ENCODE results near the gene MRNIP. TPM values are rescaled to one million over a fixed set of nuclear protein-coding genes. Genes with fewer than 3 reads are reported as not detected.
"Not testable (repeated sequence)": the region's sequence is repeated elsewhere in the genome, so short reads cannot be mapped to it uniquely, and the experiment has no call there.

The MRNIP gene
- total RNA-seq, 1 donor from 2014 or later, result 13.1 TPM

DNA sequence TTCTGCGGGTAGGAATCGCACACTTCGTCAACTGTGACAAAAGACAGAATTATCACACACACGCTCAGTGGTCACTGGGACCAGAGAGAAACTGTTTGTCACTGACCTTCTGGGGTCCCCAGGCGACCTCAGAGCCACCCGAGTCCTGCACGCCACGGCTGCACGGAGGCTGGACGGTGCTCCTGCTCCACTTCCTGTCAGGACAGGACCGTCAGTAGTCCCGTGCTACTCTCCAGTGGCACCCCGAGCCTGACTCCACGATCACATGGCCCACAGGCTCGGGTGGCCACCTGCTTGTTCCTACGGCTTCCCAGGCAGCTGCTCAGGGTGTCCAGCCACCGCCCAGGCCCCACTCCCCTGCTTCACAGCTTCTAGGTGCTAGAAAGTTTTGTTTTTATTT, 17.9 kb downstream of the MRNIP start:
- Histone ChIP-seq H3K4me1 (peaks cover 35% of the 10 kb centered on the region), H3K27me3 (ENCODE audit: low read depth) (no peaks in the 10 kb centered on the region), H3K27ac (replicated peaks) (no peak overlapping the region), H3K4me3 (no peak overlapping the region), H3K36me3 (peaks cover 83% of the 10 kb centered on the region), H3K9me3 (replicated peaks) (peaks cover 14% of the 10 kb centered on the region)
- DNase-seq, result no peak
- intact Hi-C loops (cut with micrococcal nuclease), result no loop called here
- no peak for TF ChIP-seq CTCF (IDR thresholded peaks at IDR 0.05; ENCODE audit: borderline replicate concordance)

- H3K27me3 ChIP-seq (ENCODE audit: low read depth), result no peaks in the 10 kb centered on the region
- DNase-seq, result no peak
- intact Hi-C loops (cut with micrococcal nuclease), result no loop called here
- H3K27ac ChIP-seq (replicated peaks), result peak overlapping the region; percentile 70
- peaks cover 13% of the 10 kb centered on the region for H3K9me3 ChIP-seq (replicated peaks)
- H3K36me3 ChIP-seq, result peaks cover 83% of the 10 kb centered on the region
- peaks cover 35% of the 10 kb centered on the region for H3K4me1 ChIP-seq
- TF ChIP-seq CTCF (IDR thresholded peaks at IDR 0.05; ENCODE audit: borderline replicate concordance), result no peak
- no peak overlapping the region for H3K4me3 ChIP-seq
These were observed 18.3 kb downstream of the MRNIP start for GRCh38 chr5:179840321-179840720.

GRCh38 chr5:179839328-179840256, 19.0 kb downstream of the MRNIP start:
- Histone ChIP-seq H3K27ac (replicated peaks) (peak overlapping the region; percentile 70), H3K9me3 (replicated peaks) (peaks cover 5% of the 10 kb centered on the region), H3K4me3 (no peak overlapping the region), H3K4me1 (peaks cover 35% of the 10 kb centered on the region), H3K36me3 (peaks cover 77% of the 10 kb centered on the region), H3K27me3 (ENCODE audit: low read depth) (no peaks in the 10 kb centered on the region)
- no peak for TF ChIP-seq CTCF (IDR thresholded peaks at IDR 0.05; ENCODE audit: borderline replicate concordance)
- peak; percentile 44 for DNase-seq
- intact Hi-C loops (cut with micrococcal nuclease), result no loop called here

DNA sequence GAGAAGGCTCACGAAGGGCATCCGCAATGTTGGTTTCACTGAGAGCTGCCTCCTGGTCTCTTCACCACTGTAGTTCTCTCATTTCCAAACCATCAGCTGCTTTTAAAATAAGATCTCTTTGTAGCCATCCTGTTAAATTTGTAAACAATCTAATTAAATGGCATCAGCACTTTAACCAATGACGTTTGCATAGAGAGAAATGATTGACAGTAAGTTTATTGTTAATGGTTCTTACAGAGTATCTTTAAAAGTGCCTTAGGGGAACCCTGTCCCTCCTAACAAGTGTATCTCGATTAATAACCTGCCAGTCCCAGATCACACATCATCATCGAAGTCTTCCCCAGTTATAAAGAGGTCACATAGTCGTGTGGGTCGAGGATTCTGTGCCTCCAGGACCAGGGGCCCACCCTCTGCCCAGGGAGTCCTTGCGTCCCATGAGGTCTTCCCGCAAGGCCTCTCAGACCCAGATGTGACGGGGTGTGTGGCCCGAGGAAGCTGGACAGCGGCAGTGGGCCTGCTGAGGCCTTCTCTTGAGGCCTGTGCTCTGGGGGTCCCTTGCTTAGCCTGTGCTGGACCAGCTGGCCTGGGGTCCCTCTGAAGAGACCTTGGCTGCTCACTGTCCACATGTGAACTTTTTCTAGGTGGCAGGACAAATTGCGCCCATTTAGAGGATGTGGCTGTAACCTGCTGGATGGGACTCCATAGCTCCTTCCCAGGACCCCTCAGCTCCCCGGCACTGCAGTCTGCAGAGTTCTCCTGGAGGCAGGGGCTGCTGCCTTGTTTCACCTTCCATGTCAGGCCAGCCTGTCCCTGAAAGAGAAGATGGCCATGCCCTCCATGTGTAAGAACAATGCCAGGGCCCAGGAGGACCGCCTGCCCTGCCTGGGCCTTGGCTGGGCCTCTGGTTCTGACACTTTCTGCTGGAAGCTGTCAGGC, 21.3 kb downstream of the MRNIP start:
- TF ChIP-seq CTCF (IDR thresholded peaks at IDR 0.05; ENCODE audit: borderline replicate concordance), result no peak
- Histone ChIP-seq H3K27me3 (ENCODE audit: low read depth) (no peaks in the 10 kb centered on the region), H3K36me3 (peaks cover 83% of the 10 kb centered on the region), H3K9me3 (replicated peaks) (no peaks in the 10 kb centered on the region), H3K27ac (replicated peaks) (peak overlapping the region; percentile 33), H3K4me3 (no peak overlapping the region), H3K4me1 (peaks cover 51% of the 10 kb centered on the region)
- intact Hi-C loops (cut with micrococcal nuclease), result no loop called here
- no peak for DNase-seq

DNA sequence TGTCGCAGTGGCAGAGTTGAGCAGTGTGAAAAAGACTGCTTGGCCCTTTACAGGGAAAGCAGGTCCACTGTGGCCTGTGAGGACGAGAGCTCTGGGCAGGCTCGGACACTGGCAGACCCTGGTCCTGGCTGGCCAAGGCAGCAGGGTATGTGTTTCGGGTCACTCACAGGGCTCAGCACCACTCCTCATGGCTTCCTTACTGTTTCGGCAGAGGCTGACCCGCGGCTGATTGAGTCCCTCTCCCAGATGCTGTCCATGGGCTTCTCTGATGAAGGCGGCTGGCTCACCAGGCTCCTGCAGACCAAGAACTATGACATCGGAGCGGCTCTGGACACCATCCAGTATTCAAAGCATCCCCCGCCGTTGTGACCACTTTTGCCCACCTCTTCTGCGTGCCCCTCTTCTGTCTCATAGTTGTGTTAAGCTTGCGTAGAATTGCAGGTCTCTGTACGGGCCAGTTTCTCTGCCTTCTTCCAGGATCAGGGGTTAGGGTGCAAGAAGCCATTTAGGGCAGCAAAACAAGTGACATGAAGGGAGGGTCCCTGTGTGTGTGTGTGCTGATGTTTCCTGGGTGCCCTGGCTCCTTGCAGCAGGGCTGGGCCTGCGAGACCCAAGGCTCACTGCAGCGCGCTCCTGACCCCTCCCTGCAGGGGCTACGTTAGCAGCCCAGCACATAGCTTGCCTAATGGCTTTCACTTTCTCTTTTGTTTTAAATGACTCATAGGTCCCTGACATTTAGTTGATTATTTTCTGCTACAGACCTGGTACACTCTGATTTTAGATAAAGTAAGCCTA, 22.2 kb downstream of the MRNIP start:
- Histone ChIP-seq H3K4me1 (peaks cover 60% of the 10 kb centered on the region), H3K9me3 (replicated peaks) (no peaks in the 10 kb centered on the region), H3K4me3 (no peak overlapping the region), H3K27ac (replicated peaks) (peak overlapping the region; percentile 33), H3K36me3 (peaks cover 88% of the 10 kb centered on the region), H3K27me3 (ENCODE audit: low read depth) (no peaks in the 10 kb centered on the region)
- no peak for DNase-seq
- intact Hi-C loops (cut with micrococcal nuclease), result no loop called here
- no peak for TF ChIP-seq CTCF (IDR thresholded peaks at IDR 0.05; ENCODE audit: borderline replicate concordance)

DNA sequence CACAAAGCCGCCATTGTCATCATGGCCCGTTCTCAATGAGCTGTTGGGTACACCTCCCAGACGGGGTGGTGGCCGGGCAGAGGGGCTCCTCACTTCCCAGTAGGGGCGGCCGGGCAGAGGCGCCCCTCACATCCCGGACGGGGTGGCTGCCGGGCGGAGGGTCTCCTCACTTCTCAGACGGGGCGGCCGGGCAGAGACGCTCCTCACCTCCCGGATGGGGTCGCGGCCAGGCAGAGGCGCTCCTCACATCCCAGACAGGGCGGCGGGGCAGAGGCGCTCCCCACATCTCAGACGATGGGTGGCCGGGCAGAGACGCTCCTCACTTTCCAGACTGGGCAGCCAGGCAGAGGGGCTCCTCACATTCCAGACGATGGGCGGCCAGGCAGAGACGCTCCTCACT, 23.7 kb downstream of the MRNIP start:
- Histone ChIP-seq H3K4me1 (peaks cover 71% of the 10 kb centered on the region), H3K36me3 (peaks cover 90% of the 10 kb centered on the region)
- H3K4me3 ChIP-seq; H3K27ac ChIP-seq (replicated peaks); intact Hi-C loops (cut with micrococcal nuclease); DNase-seq; H3K27me3 ChIP-seq (ENCODE audit: low read depth); H3K9me3 ChIP-seq (replicated peaks): not testable (repeated sequence)
